HEK293 (cell line): ENCODE results near the gene DNAI1.

ENCODE experiments used
- CTCF ChIA-PET: fragments of 350-600 bp; formaldehyde crosslinking; extraction: SDS; loops from one replicate; lab custom pipeline; 2021; ENCODE audit warnings: antibody characterized with exemption; lab: Yijun Ruan, JAX
- POLR2A ChIA-PET: fragments of 300-600 bp; formaldehyde crosslinking; extraction: SDS; loops from one replicate; lab custom pipeline; 2020; ENCODE audit warnings: antibody characterized with exemption, inconsistent platforms; lab: Yijun Ruan, JAX
- H3K27ac ChIP-seq: fragments of 200-500 bp; sonication (Bioruptor generic); 2 replicates; pipeline ENCODE4 v1.5.1; 2014; ENCODE audit warnings: low read depth, low read length, control low read depth, inconsistent platforms; ENCODE audit errors: extremely low read depth
- H3K36me3 ChIP-seq, 2 experiments: fragments of 200-500 bp in 1 of 2; sonication (Bioruptor generic) in 1 of 2; 1 replicate in 1 of 2; 2 replicates in 1 of 2; pipeline ENCODE4 v1.5.1; 2014 to 2017; ENCODE audit warnings: inconsistent platforms in 2 of 2, low read length in 2 of 2; ENCODE audit not compliant: control insufficient read depth in 2 of 2, insufficient read depth in 1 of 2
- H3K4me1 ChIP-seq: fragments of 200-500 bp; sonication (Bioruptor generic); 2 replicates; pipeline ENCODE4 v1.5.1; 2014; ENCODE audit warnings: mild to moderate bottlenecking, low read length, inconsistent platforms; ENCODE audit not compliant: control insufficient read depth, insufficient read depth
- H3K4me3 ChIP-seq: 2 replicates; pipeline ENCODE4 v1.5.1; 2011; ENCODE audit warnings: low read depth, mild to moderate bottlenecking, control low read depth, low read length, moderate library complexity
- H3K9me3 ChIP-seq: fragments of 200-500 bp; sonication (Bioruptor generic); 2 replicates; pipeline ENCODE4 v1.5.1; 2014; ENCODE audit warnings: low read depth, low read length, inconsistent platforms; ENCODE audit not compliant: control insufficient read depth, insufficient read depth
- GLIS1 ChIP-seq: fragments of 450-650 bp; formaldehyde crosslinking; IDR thresholded peaks from 2 replicates; pipeline ENCODE4 v1.5.1; 2016; ENCODE audit warnings: missing biosample characterization, missing genetic modification characterization
- GLIS2 ChIP-seq: fragments of 450-650 bp; formaldehyde crosslinking; IDR thresholded peaks from 2 replicates; pipeline ENCODE4 v1.5.1; 2016; ENCODE audit warnings: missing biosample characterization, missing genetic modification characterization
- HOXA7 ChIP-seq: sonication (generic); formaldehyde crosslinking; IDR thresholded peaks from 2 replicates; pipeline ENCODE4 v1.8.1; 2022; ENCODE audit warnings: missing genetic modification reagents, borderline replicate concordance
- KLF1 ChIP-seq: fragments of 450-650 bp; formaldehyde crosslinking; IDR thresholded peaks from 2 replicates; pipeline ENCODE4 v1.5.1; 2016; ENCODE audit warnings: missing biosample characterization, missing genetic modification characterization
- SCRT1 ChIP-seq: fragments of 450-650 bp; formaldehyde crosslinking; IDR thresholded peaks from 2 replicates; pipeline ENCODE4 v1.5.1; 2016; ENCODE audit warnings: missing biosample characterization, missing genetic modification characterization, borderline replicate concordance
- SP7 ChIP-seq: fragments of 450-650 bp; formaldehyde crosslinking; IDR thresholded peaks from 2 replicates; pipeline ENCODE4 v1.5.1; 2016; ENCODE audit warnings: missing biosample characterization, missing genetic modification characterization
- ZFP41 ChIP-seq: fragments of 450-650 bp; formaldehyde crosslinking; IDR thresholded peaks from 2 replicates; pipeline ENCODE4 v1.5.1; 2016; ENCODE audit warnings: missing biosample characterization, missing genetic modification characterization, borderline replicate concordance
- ZNF138 ChIP-seq: fragments of 450-650 bp; formaldehyde crosslinking; IDR thresholded peaks from 2 replicates; pipeline ENCODE4 v1.5.1; 2016; ENCODE audit warnings: missing biosample characterization, missing genetic modification characterization, borderline replicate concordance
- ZNF202 ChIP-seq: fragments of 450-650 bp; formaldehyde crosslinking; IDR thresholded peaks from 2 replicates; pipeline ENCODE4 v1.5.1; 2016; ENCODE audit warnings: missing biosample characterization, missing genetic modification characterization, borderline replicate concordance
- ZNF335 ChIP-seq: fragments of 450-650 bp; formaldehyde crosslinking; conservative IDR thresholded peaks from 2 replicates; pipeline ENCODE4 v1.5.1; 2016; ENCODE audit warnings: missing biosample characterization, missing genetic modification characterization
- ZNF555 ChIP-seq: fragments of 450-650 bp; formaldehyde crosslinking; conservative IDR thresholded peaks from 2 replicates; pipeline ENCODE4 v1.5.1; 2017; ENCODE audit warnings: missing biosample characterization, mild to moderate bottlenecking, missing genetic modification characterization, inconsistent platforms
- ZNF596 ChIP-seq: fragments of 450-650 bp; IDR thresholded peaks from 2 replicates; pipeline ENCODE4 v1.5.0; 2018; ENCODE audit warnings: missing biosample characterization, mild to moderate bottlenecking, missing genetic modification characterization, moderate library complexity
- ZSCAN23 ChIP-seq: fragments of 450-650 bp; formaldehyde crosslinking; IDR thresholded peaks from 2 replicates; pipeline ENCODE4 v1.5.1; 2016; ENCODE audit warnings: missing biosample characterization, missing genetic modification characterization
- TF ChIP-seq, protein P1 (sequence below): fragments of 450-650 bp; formaldehyde crosslinking; IDR thresholded peaks from 2 replicates; pipeline ENCODE4; 2016; ENCODE audit warnings: missing biosample characterization, missing genetic modification characterization
- TF ChIP-seq, protein P2 (sequence below): fragments of 450-650 bp; formaldehyde crosslinking; IDR thresholded peaks from 2 replicates; pipeline ENCODE4 v1.5.1; 2016; ENCODE audit warnings: missing biosample characterization, missing genetic modification characterization, borderline replicate concordance
- TF ChIP-seq, protein P3 (sequence below): fragments of 450-650 bp; formaldehyde crosslinking; IDR thresholded peaks from 2 replicates; pipeline ENCODE4 v1.5.0; 2017; ENCODE audit warnings: missing biosample characterization, missing genetic modification characterization, borderline replicate concordance
- TF ChIP-seq, protein P4 (sequence below): fragments of 450-650 bp; formaldehyde crosslinking; IDR thresholded peaks from 2 replicates; pipeline ENCODE4 v1.5.1; 2016; ENCODE audit warnings: missing biosample characterization, missing genetic modification characterization
- TF ChIP-seq, protein P5 (sequence below): fragments of 450-650 bp; formaldehyde crosslinking; IDR thresholded peaks from 2 replicates; pipeline ENCODE4 v1.5.1; 2016; ENCODE audit warnings: missing biosample characterization, missing genetic modification characterization, borderline replicate concordance

DNAI1 gene

DNA sequence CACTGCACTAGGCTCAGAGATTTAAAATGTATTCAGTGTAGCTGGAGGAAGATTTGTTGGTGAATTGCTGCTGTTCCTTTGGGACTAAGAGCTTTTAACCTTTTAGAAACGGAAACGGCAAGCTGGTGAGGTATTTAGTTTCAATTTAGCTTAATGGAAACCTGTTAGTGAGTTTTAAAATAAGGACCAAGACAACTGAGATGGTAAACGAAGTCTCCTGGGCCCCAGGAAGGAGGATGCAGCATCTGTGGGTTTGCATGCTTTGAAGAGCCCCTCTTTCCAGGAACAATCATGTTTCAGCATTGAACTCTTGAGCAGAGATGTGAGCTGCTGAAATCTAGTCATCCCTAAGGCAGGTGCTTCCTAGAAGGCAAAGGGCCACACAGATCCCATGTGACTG lies 16.5 kb downstream of the DNAI1 start (continued):
- no peak for TF ChIP-seq ZNF555 (tag by site-specific recombination)
- TF ChIP-seq GLIS2 (tag by site-specific recombination), result no peak

DNA sequence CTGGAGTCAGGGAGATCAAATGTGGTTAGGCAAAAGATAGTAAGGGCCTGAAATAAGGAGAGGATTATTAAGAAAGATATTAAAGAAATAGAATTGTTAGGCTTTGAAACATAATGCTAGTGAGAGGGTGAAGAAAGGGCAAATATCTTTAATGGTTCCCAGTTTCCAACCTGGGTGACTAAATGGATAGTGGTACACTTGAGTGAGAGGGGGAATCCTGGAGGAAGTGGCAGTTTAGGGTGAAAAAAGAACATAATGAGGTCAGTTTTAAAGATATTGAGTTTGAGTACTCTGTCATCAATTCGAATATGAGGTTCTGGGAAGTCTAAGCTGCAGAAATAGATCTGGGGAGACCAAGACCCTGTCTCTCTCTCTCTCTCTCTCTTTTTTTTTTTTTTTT lies 18.9 kb downstream of the DNAI1 start:
- Histone ChIP-seq H3K9me3 (no peaks in the 10 kb centered on the region), H3K4me1 (no peaks in the 10 kb centered on the region), H3K36me3 (no peaks in the 10 kb centered on the region), H3K4me3 (no peak overlapping the region), H3K27ac (no peak overlapping the region)
- POLR2A ChIA-PET, result no interaction called here
- CTCF ChIA-PET, result interaction anchor here (1.0 to 1.6 kb wide), 2 partner anchors 23 to 114 kb away, joined by 4 to 5 read pairs; no protein-coding TSS in a partner anchor
- TF ChIP-seq, protein P1, sequence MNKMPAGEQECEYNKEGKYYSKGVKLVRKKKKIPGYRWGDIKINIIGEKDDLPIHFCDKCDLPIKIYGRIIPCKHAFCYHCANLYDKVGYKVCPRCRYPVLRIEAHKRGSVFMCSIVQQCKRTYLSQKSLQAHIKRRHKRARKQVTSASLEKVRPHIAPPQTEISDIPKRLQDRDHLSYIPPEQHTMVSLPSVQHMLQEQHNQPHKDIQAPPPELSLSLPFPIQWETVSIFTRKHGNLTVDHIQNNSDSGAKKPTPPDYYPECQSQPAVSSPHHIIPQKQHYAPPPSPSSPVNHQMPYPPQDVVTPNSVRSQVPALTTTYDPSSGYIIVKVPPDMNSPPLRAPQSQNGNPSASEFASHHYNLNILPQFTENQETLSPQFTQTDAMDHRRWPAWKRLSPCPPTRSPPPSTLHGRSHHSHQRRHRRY, result no peak
- no peak for TF ChIP-seq ZNF596 (tag by site-specific recombination)
- TF ChIP-seq GLIS1, result no peak
- TF ChIP-seq SCRT1 (tag by site-specific recombination), result no peak
- no peak for TF ChIP-seq ZSCAN23 (tag by site-specific recombination)
- TF ChIP-seq ZNF138 (tag by site-specific recombination), result no peak
- TF ChIP-seq ZNF202, result no peak
- TF ChIP-seq ZFP41 (tag by site-specific recombination), result no peak
- TF ChIP-seq KLF1 (tag by site-specific recombination), result no peak
- TF ChIP-seq, protein P2, sequence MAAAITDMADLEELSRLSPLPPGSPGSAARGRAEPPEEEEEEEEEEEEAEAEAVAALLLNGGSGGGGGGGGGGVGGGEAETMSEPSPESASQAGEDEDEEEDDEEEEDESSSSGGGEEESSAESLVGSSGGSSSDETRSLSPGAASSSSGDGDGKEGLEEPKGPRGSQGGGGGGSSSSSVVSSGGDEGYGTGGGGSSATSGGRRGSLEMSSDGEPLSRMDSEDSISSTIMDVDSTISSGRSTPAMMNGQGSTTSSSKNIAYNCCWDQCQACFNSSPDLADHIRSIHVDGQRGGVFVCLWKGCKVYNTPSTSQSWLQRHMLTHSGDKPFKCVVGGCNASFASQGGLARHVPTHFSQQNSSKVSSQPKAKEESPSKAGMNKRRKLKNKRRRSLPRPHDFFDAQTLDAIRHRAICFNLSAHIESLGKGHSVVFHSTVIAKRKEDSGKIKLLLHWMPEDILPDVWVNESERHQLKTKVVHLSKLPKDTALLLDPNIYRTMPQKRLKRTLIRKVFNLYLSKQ, result no peak
- TF ChIP-seq, protein P3, sequence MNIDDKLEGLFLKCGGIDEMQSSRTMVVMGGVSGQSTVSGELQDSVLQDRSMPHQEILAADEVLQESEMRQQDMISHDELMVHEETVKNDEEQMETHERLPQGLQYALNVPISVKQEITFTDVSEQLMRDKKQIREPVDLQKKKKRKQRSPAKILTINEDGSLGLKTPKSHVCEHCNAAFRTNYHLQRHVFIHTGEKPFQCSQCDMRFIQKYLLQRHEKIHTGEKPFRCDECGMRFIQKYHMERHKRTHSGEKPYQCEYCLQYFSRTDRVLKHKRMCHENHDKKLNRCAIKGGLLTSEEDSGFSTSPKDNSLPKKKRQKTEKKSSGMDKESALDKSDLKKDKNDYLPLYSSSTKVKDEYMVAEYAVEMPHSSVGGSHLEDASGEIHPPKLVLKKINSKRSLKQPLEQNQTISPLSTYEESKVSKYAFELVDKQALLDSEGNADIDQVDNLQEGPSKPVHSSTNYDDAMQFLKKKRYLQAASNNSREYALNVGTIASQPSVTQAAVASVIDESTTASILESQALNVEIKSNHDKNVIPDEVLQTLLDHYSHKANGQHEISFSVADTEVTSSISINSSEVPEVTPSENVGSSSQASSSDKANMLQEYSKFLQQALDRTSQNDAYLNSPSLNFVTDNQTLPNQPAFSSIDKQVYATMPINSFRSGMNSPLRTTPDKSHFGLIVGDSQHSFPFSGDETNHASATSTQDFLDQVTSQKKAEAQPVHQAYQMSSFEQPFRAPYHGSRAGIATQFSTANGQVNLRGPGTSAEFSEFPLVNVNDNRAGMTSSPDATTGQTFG (tag by site-specific recombination), result no peak
- no peak for TF ChIP-seq ZNF335
- TF ChIP-seq HOXA7, result no peak
- TF ChIP-seq, protein P4, sequence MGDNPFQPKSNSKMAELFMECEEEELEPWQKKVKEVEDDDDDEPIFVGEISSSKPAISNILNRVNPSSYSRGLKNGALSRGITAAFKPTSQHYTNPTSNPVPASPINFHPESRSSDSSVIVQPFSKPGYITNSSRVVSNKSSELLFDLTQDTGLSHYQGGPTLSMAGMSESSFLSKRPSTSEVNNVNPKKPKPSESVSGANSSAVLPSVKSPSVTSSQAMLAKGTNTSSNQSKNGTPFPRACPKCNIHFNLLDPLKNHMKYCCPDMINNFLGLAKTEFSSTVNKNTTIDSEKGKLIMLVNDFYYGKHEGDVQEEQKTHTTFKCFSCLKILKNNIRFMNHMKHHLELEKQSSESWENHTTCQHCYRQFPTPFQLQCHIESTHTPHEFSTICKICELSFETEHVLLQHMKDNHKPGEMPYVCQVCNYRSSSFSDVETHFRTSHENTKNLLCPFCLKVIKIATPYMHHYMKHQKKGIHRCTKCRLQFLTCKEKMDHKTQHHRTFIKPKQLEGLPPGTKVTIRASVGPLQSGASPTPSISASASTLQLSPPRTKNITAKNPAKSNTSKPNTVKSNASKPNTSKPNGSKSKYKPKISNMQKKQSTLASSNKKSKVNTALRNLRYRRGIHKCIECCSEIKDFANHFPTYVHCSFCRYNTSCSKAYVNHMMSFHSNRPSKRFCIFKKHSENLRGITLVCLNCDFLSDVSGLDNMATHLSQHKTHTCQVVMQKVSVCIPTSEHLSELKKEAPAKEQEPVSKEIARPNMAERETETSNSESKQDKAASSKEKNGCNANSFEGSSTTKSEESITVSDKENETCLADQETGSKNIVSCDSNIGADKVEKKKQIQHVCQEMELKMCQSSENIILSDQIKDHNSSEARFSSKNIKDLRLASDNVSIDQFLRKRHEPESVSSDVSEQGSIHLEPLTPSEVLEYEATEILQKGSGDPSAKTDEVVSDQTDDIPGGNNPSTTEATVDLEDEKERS (tag by site-specific recombination), result no peak
- TF ChIP-seq, protein P5, sequence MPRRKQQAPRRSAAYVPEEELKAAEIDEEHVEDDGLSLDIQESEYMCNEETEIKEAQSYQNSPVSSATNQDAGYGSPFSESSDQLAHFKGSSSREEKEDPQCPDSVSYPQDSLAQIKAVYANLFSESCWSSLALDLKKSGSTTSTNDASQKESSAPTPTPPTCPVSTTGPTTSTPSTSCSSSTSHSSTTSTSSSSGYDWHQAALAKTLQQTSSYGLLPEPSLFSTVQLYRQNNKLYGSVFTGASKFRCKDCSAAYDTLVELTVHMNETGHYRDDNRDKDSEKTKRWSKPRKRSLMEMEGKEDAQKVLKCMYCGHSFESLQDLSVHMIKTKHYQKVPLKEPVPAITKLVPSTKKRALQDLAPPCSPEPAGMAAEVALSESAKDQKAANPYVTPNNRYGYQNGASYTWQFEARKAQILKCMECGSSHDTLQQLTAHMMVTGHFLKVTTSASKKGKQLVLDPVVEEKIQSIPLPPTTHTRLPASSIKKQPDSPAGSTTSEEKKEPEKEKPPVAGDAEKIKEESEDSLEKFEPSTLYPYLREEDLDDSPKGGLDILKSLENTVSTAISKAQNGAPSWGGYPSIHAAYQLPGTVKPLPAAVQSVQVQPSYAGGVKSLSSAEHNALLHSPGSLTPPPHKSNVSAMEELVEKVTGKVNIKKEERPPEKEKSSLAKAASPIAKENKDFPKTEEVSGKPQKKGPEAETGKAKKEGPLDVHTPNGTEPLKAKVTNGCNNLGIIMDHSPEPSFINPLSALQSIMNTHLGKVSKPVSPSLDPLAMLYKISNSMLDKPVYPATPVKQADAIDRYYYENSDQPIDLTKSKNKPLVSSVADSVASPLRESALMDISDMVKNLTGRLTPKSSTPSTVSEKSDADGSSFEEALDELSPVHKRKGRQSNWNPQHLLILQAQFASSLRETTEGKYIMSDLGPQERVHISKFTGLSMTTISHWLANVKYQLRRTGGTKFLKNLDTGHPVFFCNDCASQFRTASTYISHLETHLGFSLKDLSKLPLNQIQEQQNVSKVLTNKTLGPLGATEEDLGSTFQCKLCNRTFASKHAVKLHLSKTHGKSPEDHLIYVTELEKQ (tag by site-specific recombination), result no peak
- no peak for TF ChIP-seq SP7 (tag by site-specific recombination)
